ENCODE measurements around the gene KIAA1328.
"Not testable (repeated sequence)": the region's sequence is repeated elsewhere in the genome, so short reads cannot be mapped to it uniquely, and the experiment has no call there.

Gene KIAA1328

GRCh38 chr18:36821681-36822080 lies 7.2 kb upstream of the KIAA1328 start:
- no peak for DNase-seq (ENCODE audit: insufficient read length, low spot score)
- no peak for FAIRE-seq

- no peak for DNase-seq (ENCODE audit: insufficient read length, low spot score)
- FAIRE-seq, result no peak
Measured at GRCh38 chr18:36825526-36825925, 3.4 kb upstream of the KIAA1328 start.

- no peak for FAIRE-seq
- DNase-seq (ENCODE audit: insufficient read length, low spot score), result no peak
Measured at GRCh38 chr18:36826556-36826955, 2.4 kb upstream of the KIAA1328 start.

GRCh38 chr18:36828157-36828629 lies 734 bp upstream of the KIAA1328 start:
- FAIRE-seq, result peak; percentile 72
- DNase-seq (ENCODE audit: insufficient read length, low spot score), result no peak

- peak; percentile 31 for FAIRE-seq
- no peak for DNase-seq (ENCODE audit: insufficient read length, low spot score)
Measured at GRCh38 chr18:36829362-36830157, 633 bp downstream of the KIAA1328 start.

- DNase-seq (ENCODE audit: insufficient read length, low spot score) (no peak), FAIRE-seq (peak; percentile 26)
Measured at GRCh38 chr18:36830158-36830495, 1.2 kb downstream of the KIAA1328 start.

GRCh38 chr18:36831139-36831538 lies 2.2 kb downstream of the KIAA1328 start:
- DNase-seq (ENCODE audit: insufficient read length, low spot score) (no peak), FAIRE-seq (no peak)

GRCh38 chr18:36833120-36833519 lies 4.2 kb downstream of the KIAA1328 start:
- FAIRE-seq, result no peak
- DNase-seq (ENCODE audit: insufficient read length, low spot score), result no peak

GRCh38 chr18:36835927-36836326 lies 7.0 kb downstream of the KIAA1328 start:
- FAIRE-seq (no peak), DNase-seq (ENCODE audit: insufficient read length, low spot score) (no peak)

GRCh38 chr18:36839835-36840234 lies 10.9 kb downstream of the KIAA1328 start:
- DNase-seq (ENCODE audit: insufficient read length, low spot score) (no peak), FAIRE-seq (no peak)

- FAIRE-seq (peak; percentile 31), DNase-seq (ENCODE audit: insufficient read length, low spot score) (no peak)
Measured at GRCh38 chr18:36843199-36843598, 14.3 kb downstream of the KIAA1328 start.

- DNase-seq (ENCODE audit: insufficient read length, low spot score) (no peak), FAIRE-seq (no peak)
Measured at GRCh38 chr18:36843784-36844183, 14.9 kb downstream of the KIAA1328 start.

GRCh38 chr18:36848609-36849008 lies 19.7 kb downstream of the KIAA1328 start:
- no peak for FAIRE-seq
- no peak for DNase-seq (ENCODE audit: insufficient read length, low spot score)

GRCh38 chr18:36849288-36850006 lies 20.5 kb downstream of the KIAA1328 start:
- no peak for FAIRE-seq
- no peak for DNase-seq (ENCODE audit: insufficient read length, low spot score)

- DNase-seq (ENCODE audit: insufficient read length, low spot score), result no peak
- no peak for FAIRE-seq
Measured at GRCh38 chr18:36850527-36851201, 21.7 kb downstream of the KIAA1328 start.

GRCh38 chr18:36851202-36851590 lies 22.3 kb downstream of the KIAA1328 start:
- FAIRE-seq (no peak), DNase-seq (ENCODE audit: insufficient read length, low spot score) (no peak)

- FAIRE-seq (no peak), DNase-seq (ENCODE audit: insufficient read length, low spot score) (no peak)
Measured at GRCh38 chr18:36856815-36857214, 27.9 kb downstream of the KIAA1328 start.

- no peak for FAIRE-seq
- DNase-seq (ENCODE audit: insufficient read length, low spot score), result no peak
Measured at GRCh38 chr18:36862182-36862581, 33.3 kb downstream of the KIAA1328 start.

GRCh38 chr18:36867056-36867455 lies 38.1 kb downstream of the KIAA1328 start:
- DNase-seq (ENCODE audit: insufficient read length, low spot score) (no peak), FAIRE-seq (no peak)

GRCh38 chr18:36871801-36872200 lies 42.9 kb downstream of the KIAA1328 start:
- no peak for DNase-seq (ENCODE audit: insufficient read length, low spot score)
- FAIRE-seq, result no peak

- no peak for FAIRE-seq
- no peak for DNase-seq (ENCODE audit: insufficient read length, low spot score)
Measured at GRCh38 chr18:36872329-36872728, 43.4 kb downstream of the KIAA1328 start.

- DNase-seq (ENCODE audit: insufficient read length, low spot score); FAIRE-seq: not testable (repeated sequence)
Measured at GRCh38 chr18:36873826-36874225, 44.9 kb downstream of the KIAA1328 start.
